Adrenal gland (tissue), 5 donors: ENCODE results near the gene FOXO1.

Experiments used
- CTCF ChIP-seq, 6 experiments: fragments of 450-650 bp in 4 of 6; fragments of 200-600 bp in 2 of 6; sonication (generic) in 1 of 6; IDR thresholded peaks; 1 replicate in 5 of 6; 2 replicates in 1 of 6; pipeline versions ENCODE4 v1.5.1 to v1.8.0; 2016 to 2021; ENCODE audit warnings: antibody characterized with exemption in 6 of 6, mild to moderate bottlenecking in 2 of 6, moderate library complexity in 1 of 6
- POLR2A ChIP-seq, 2 donors: fragments of 450-650 bp; IDR thresholded peaks; one replicate each; pipeline ENCODE4 v1.6.1; 2017; ENCODE audit warnings: antibody characterized with exemption in 2 of 2, mild to moderate bottlenecking in 2 of 2, moderate library complexity in 1 of 2
- donor health status: DM: no; HTN: no; CAD: no.

GRCh38 chr13:40568246-40569023 lies 98.0 kb downstream of the FOXO1 start:
- TF ChIP-seq CTCF (IDR thresholded peaks at IDR 0.05) = no peak
- no peak for TF ChIP-seq POLR2A (IDR thresholded peaks at IDR 0.05)
